ENCODE data around the gene ZNF398. TPM values are rescaled to one million over a fixed set of nuclear protein-coding genes. Genes with fewer than 3 reads are reported as not detected.

ZNF398 gene
- total RNA-seq, 4 donors from 2014 or later = 12.8 to 19.9 (median 15.0) TPM

DNA sequence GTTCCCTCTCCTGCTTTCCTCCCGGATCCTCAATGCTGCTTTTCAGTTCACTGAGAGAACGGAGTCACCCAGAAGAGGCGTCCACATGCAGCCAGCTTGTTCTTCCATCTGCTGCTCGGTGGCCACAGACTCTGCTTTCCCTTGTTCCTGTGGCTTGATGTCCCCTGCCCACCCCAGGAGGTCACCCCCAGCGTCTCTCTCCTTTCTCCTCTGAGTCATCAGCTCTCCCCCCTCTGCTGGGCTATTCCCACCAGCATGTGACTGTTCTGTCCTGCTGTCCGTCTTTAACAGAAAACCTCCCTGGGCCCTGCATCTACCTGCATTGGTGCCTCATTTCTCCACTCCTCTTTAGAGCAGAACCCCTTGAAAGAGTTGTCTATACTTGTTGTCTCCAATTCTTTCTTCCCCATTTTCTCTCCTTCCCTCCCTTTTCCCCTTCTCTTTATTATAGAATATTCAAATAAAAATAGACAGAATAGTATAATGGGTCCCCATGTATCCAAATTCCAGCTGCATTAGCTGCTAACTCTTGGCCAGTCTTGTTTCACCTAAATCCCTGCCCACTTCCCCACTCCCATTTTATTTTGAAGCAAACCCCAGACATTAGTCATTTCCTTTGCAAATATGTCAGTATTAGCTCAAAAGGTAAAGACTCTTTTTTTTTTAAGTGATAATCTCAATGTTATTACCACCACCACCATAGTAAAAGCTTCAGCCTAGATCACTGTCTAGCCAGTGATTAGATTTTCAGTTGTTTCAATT is 52.2 kb downstream of the ZNF398 start:
- no peak for DNase-seq
- in situ Hi-C loops (cut with MboI; ENCODE audit: low sequenced_read_pairs in 4 of 4) = no loop called here
- no peak for ATAC-seq
- peaks cover 0 to 60% of the 10 kb centered on the region in 2 donors for H3K36me3 ChIP-seq
- no peaks in the 10 kb centered on the region for H3K27me3 ChIP-seq
- intact Hi-C loops (cut with DNase I; ENCODE audit: low total_unique reads) = loop anchor here (5.0 kb wide), 1 partner anchor 38 kb away; the partner anchor contains the start of gene ZNF212
- peaks cover 9 to 17% of the 10 kb centered on the region in 2 donors for H3K4me1 ChIP-seq
- H3K9me3 ChIP-seq = no peaks in the 10 kb centered on the region
- H3K4me3 ChIP-seq = no peak overlapping the region
- TF ChIP-seq POLR2A (IDR thresholded peaks at IDR 0.05) (no peak), CTCF (IDR thresholded peaks at IDR 0.05 in 4 of 5, conservative IDR thresholded peaks at IDR 0.05 in 1 of 5) (no peak)
- H3K27ac ChIP-seq = no peak overlapping the region

- Histone ChIP-seq H3K9me3 (no peaks in the 10 kb centered on the region), H3K4me3 (no peak overlapping the region), H3K27me3 (no peaks in the 10 kb centered on the region), H3K36me3 (peaks cover 0 to 83% of the 10 kb centered on the region in 2 donors), H3K27ac (no peak overlapping the region), H3K4me1 (no peaks in the 10 kb centered on the region)
- ATAC-seq (no peak), DNase-seq (no peak)
- in situ Hi-C loops (cut with MboI; ENCODE audit: low sequenced_read_pairs in 4 of 4) (no loop called here), intact Hi-C loops (cut with DNase I; ENCODE audit: low total_unique reads) (no loop called here)
- TF ChIP-seq CTCF (IDR thresholded peaks at IDR 0.05 in 4 of 5, conservative IDR thresholded peaks at IDR 0.05 in 1 of 5) (no peak), POLR2A (IDR thresholded peaks at IDR 0.05) (no peak)
These were observed 55.6 kb downstream of the ZNF398 start for GRCh38 chr7:149202831-149203231.

GRCh38 chr7:149205690-149206381 is 58.6 kb downstream of the ZNF398 start:
- in situ Hi-C loops (cut with MboI; ENCODE audit: low sequenced_read_pairs in 4 of 4) (no loop called here), intact Hi-C loops (cut with DNase I; ENCODE audit: low total_unique reads) (no loop called here)
- DNase-seq (no peak), ATAC-seq (no peak)
- no peak for TF ChIP-seq CTCF (IDR thresholded peaks at IDR 0.05 in 4 of 5, conservative IDR thresholded peaks at IDR 0.05 in 1 of 5)
- TF ChIP-seq POLR2A (IDR thresholded peaks at IDR 0.05) = no peak
- no peak overlapping the region for H3K4me3 ChIP-seq
- H3K27me3 ChIP-seq = no peaks in the 10 kb centered on the region
- H3K36me3 ChIP-seq = peaks cover 0 to 86% of the 10 kb centered on the region in 2 donors
- H3K9me3 ChIP-seq = no peaks in the 10 kb centered on the region
- H3K27ac ChIP-seq = no peak overlapping the region
- no peaks in the 10 kb centered on the region for H3K4me1 ChIP-seq

DNA sequence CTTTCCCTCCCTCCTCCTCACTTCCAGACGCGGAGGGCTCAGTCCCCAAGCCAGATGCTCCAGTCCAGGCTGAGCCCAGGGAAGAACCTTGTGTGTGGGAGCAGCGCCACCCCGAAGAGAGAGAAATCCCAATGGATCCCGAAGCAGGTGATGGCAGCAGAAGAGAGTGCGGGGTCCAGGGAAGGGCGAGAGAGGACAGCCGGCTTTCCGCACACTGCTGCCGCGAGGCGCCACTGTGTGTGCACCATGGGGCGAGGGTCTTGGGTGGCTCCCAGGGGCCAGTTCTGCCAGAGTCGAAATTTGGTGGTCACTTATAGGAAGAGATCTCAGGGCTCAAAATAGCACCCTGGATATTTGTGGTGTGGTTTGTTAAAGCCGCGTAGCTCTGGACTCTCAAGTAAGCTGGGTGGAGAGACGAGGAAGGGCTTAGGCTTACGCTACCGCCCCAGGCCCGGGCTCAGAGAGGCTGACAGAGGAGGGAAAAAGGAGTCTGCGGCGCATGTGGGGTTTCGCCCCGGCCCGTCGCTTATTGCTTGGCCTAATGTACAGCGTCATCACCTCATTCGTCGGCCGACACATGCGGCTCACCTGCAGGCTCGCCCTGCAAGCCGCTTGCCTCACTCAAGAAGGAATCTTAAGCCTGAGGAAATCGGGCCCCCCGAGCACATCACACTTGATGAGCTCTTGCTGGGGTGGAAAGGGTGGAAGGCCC is 60.2 kb downstream of the ZNF398 start:
- intact Hi-C loops (cut with DNase I; ENCODE audit: low total_unique reads) = no loop called here
- in situ Hi-C loops (cut with MboI; ENCODE audit: low sequenced_read_pairs in 4 of 4) = no loop called here
- H3K36me3 ChIP-seq = peaks cover 4 to 87% of the 10 kb centered on the region in 2 donors
- no peak overlapping the region for H3K27ac ChIP-seq
- TF ChIP-seq POLR2A (IDR thresholded peaks at IDR 0.05) (no peak), CTCF (IDR thresholded peaks at IDR 0.05 in 4 of 5, conservative IDR thresholded peaks at IDR 0.05 in 1 of 5) (no peak)
- no peak for DNase-seq
- H3K9me3 ChIP-seq = no peaks in the 10 kb centered on the region
- H3K4me3 ChIP-seq = no peak overlapping the region
- no peak for ATAC-seq
- no peaks in the 10 kb centered on the region for H3K4me1 ChIP-seq
- H3K27me3 ChIP-seq = no peaks in the 10 kb centered on the region

All from gastrocnemius medialis (tissue), 4 donors.